Caco-2 (cell line): ENCODE results near the gene AKAP9. TPM values are rescaled to one million over a fixed set of nuclear protein-coding genes. Genes with fewer than 3 reads are reported as not detected.
"Not testable (repeated sequence)": the region's sequence is repeated elsewhere in the genome, so short reads cannot be mapped to it uniquely, and the experiment has no call there.

Experiments
- BruUV-seq: library from RNA; stranded (reverse); fragments of 400-500 nt; replicated peaks from 2 replicates; lab custom pipeline; 2021; lab: Mats Ljungman, UMichigan
- CTCF ChIA-PET: fragments of 300-600 bp; sonication (Branson Sonifier 250); formaldehyde crosslinking; loops from one replicate; lab custom pipeline; 2022; ENCODE audit warnings: antibody characterized with exemption; lab: Charles Lee
- POLR2A ChIA-PET: fragments of 300-600 bp; sonication (Branson Sonifier 250); formaldehyde crosslinking; loops from one replicate; lab custom pipeline; 2022; ENCODE audit warnings: antibody characterized with exemption; lab: Charles Lee
- DNase-seq, 2 experiments: peaks; one replicate each; pipeline versions ENCODE4 v3.0.0 to v3.0.0-alpha.2; 2020 to 2022
- H3K27me3 ChIP-seq: replicated peaks from 2 replicates; pipeline ENCODE4 v1.6.0; 2011; ENCODE audit warnings: low read length; ENCODE audit not compliant: control insufficient read depth, insufficient read depth
- H3K36me3 ChIP-seq: 2 replicates; pipeline ENCODE4 v1.5.1; 2011; ENCODE audit warnings: low read length; ENCODE audit not compliant: control insufficient read depth, insufficient read depth
- H3K4me1 ChIP-seq: fragments of 250-450 bp; sonication (Bioruptor Pico); 2 replicates; pipeline ENCODE4 v1.5.1; 2020; ENCODE audit warnings: mild to moderate bottlenecking
- H3K4me3 ChIP-seq: 2 replicates; pipeline ENCODE4 v1.5.1; 2011; ENCODE audit warnings: low read depth, mild to moderate bottlenecking, control low read depth, low read length
- H3K9me3 ChIP-seq: fragments of 250-450 bp; sonication (Bioruptor Pico); 2 replicates; pipeline ENCODE4 v1.5.1; 2020; ENCODE audit warnings: mild to moderate bottlenecking, moderate library complexity
- H3K27ac Mint-ChIP-seq: one replicate; pipeline ENCODE4 v1.8.0; 2022; ENCODE audit warnings: mixed read lengths; ENCODE audit not compliant: unreplicated experiment
- H3K27me3 Mint-ChIP-seq: one replicate; pipeline ENCODE4 v1.8.0; 2022; ENCODE audit warnings: mixed read lengths; ENCODE audit not compliant: insufficient read depth, unreplicated experiment
- H3K36me3 Mint-ChIP-seq: one replicate; pipeline ENCODE4 v1.8.0; 2022; ENCODE audit warnings: mild to moderate bottlenecking, mixed read lengths; ENCODE audit not compliant: insufficient read depth, unreplicated experiment
- H3K4me1 Mint-ChIP-seq: one replicate; pipeline ENCODE4 v1.8.0; 2022; ENCODE audit warnings: low read depth, mixed read lengths; ENCODE audit not compliant: unreplicated experiment
- H3K4me3 Mint-ChIP-seq: one replicate; pipeline ENCODE4 v1.8.0; 2022; ENCODE audit warnings: mild to moderate bottlenecking, moderate library complexity, mixed read lengths; ENCODE audit not compliant: unreplicated experiment
- H3K9me3 Mint-ChIP-seq: one replicate; pipeline ENCODE4 v1.8.0; 2022; ENCODE audit warnings: mixed read lengths; ENCODE audit not compliant: unreplicated experiment
- CTCF ChIP-seq, 2 experiments: fragments of 200-600 bp in 1 of 2; IDR thresholded peaks; 1 replicate in 1 of 2; 2 replicates in 1 of 2; pipeline versions ENCODE4 v1.5.1 to v1.8.0; 2011 to 2022; ENCODE audit warnings: antibody characterized with exemption in 1 of 2, control low read depth in 1 of 2, inconsistent platforms in 1 of 2, low read depth in 1 of 2, low read length in 1 of 2, mild to moderate bottlenecking in 1 of 2, moderate library complexity in 1 of 2; ENCODE audit not compliant: insufficient read depth in 1 of 2, severe bottlenecking in 1 of 2, unreplicated experiment in 1 of 2
- intact Hi-C: fragments of 100-400 bp; cut with micrococcal nuclease; formaldehyde crosslinking; loops from one replicate; pipeline ENCODE4 v1.10.0; 2022; ENCODE audit not compliant: unreplicated experiment
- total RNA-seq: library from RNA; stranded (reverse); gene quantifications from 2 replicates; pipeline ENCODE4 v1.2.3, GENCODE V29; 2022

Gene AKAP9
- total RNA-seq, 1 experiment from 2014 or later, result 79.4 TPM

GRCh38 chr7:91961816-91962215 is 21.2 kb downstream of the AKAP9 start:
- Histone ChIP-seq H3K27me3 (no peaks in the 10 kb centered on the region), H3K9me3 (no peaks in the 10 kb centered on the region), H3K4me3 (no peak overlapping the region), H3K4me1 (no peaks in the 10 kb centered on the region; the same call in 1 of the 2 replicates), H3K36me3 (no peaks in the 10 kb centered on the region)
- no peak overlapping the region for H3K4me3 Mint-ChIP-seq
- intact Hi-C loops, result no loop called here
- no peaks in the 10 kb centered on the region for H3K27me3 Mint-ChIP-seq
- DNase-seq, result no peak
- H3K36me3 Mint-ChIP-seq, result no peaks in the 10 kb centered on the region
- no TSS peak for BruUV-seq
- H3K27ac Mint-ChIP-seq, result no peak overlapping the region
- H3K9me3 Mint-ChIP-seq, result peaks cover 10% of the 10 kb centered on the region
- ChIA-PET POLR2A (no interaction called here), CTCF (interaction anchor here (0.6 kb wide), 1 partner anchor 26 kb away, joined by 3 read pairs; no protein-coding TSS in a partner anchor)
- TF ChIP-seq CTCF (IDR thresholded peaks at IDR 0.05; ENCODE audit: insufficient read depth in 1 of 2, low read depth in 1 of 2, low read length in 1 of 2, severe bottlenecking in 1 of 2, unreplicated experiment in 1 of 2), result no peak
- no peaks in the 10 kb centered on the region for H3K4me1 Mint-ChIP-seq

GRCh38 chr7:91962419-91962818 is 21.8 kb downstream of the AKAP9 start:
- ChIA-PET CTCF (no interaction called here), POLR2A (no interaction called here)
- intact Hi-C loops, result no loop called here
- H3K27ac Mint-ChIP-seq, result no peak overlapping the region
- H3K9me3 Mint-ChIP-seq, result peaks cover 10% of the 10 kb centered on the region
- TF ChIP-seq CTCF (IDR thresholded peaks at IDR 0.05; ENCODE audit: insufficient read depth in 1 of 2, low read depth in 1 of 2, low read length in 1 of 2, severe bottlenecking in 1 of 2, unreplicated experiment in 1 of 2), result no peak
- no peaks in the 10 kb centered on the region for H3K36me3 Mint-ChIP-seq
- Histone ChIP-seq H3K27me3 (no peaks in the 10 kb centered on the region), H3K9me3 (no peaks in the 10 kb centered on the region), H3K36me3 (no peaks in the 10 kb centered on the region), H3K4me3 (no peak overlapping the region), H3K4me1 (no peaks in the 10 kb centered on the region)
- H3K4me3 Mint-ChIP-seq, result no peak overlapping the region
- no peak for DNase-seq
- BruUV-seq, result no TSS peak
- H3K27me3 Mint-ChIP-seq, result no peaks in the 10 kb centered on the region
- H3K4me1 Mint-ChIP-seq, result no peaks in the 10 kb centered on the region

GRCh38 chr7:91967513-91967912 is 26.9 kb downstream of the AKAP9 start:
- CTCF ChIA-PET, H3K36me3 ChIP-seq, H3K36me3 Mint-ChIP-seq, POLR2A ChIA-PET, H3K27me3 Mint-ChIP-seq, H3K9me3 ChIP-seq, intact Hi-C loops, BruUV-seq, H3K27me3 ChIP-seq, H3K9me3 Mint-ChIP-seq, H3K4me1 ChIP-seq, DNase-seq, H3K27ac Mint-ChIP-seq, H3K4me3 Mint-ChIP-seq, H3K4me3 ChIP-seq: not testable (repeated sequence)
- peaks cover 17% of the 10 kb centered on the region for H3K4me1 Mint-ChIP-seq

- TF ChIP-seq CTCF (IDR thresholded peaks at IDR 0.05; ENCODE audit: insufficient read depth in 1 of 2, low read depth in 1 of 2, low read length in 1 of 2, severe bottlenecking in 1 of 2, unreplicated experiment in 1 of 2), result no peak
- Mint-ChIP-seq H3K9me3 (no peaks in the 10 kb centered on the region), H3K27me3 (no peaks in the 10 kb centered on the region), H3K4me3 (no peak overlapping the region), H3K4me1 (peaks cover 17% of the 10 kb centered on the region), H3K27ac (no peak overlapping the region), H3K36me3 (peaks cover 15% of the 10 kb centered on the region)
- ChIA-PET POLR2A (no interaction called here), CTCF (interaction anchor here (0.6 kb wide), 1 partner anchor 14 kb away, joined by 4 read pairs; no protein-coding TSS in a partner anchor)
- intact Hi-C loops, result no loop called here
- no TSS peak for BruUV-seq
- Histone ChIP-seq H3K9me3 (no peaks in the 10 kb centered on the region), H3K4me3 (no peak overlapping the region), H3K27me3 (no peaks in the 10 kb centered on the region), H3K36me3 (no peaks in the 10 kb centered on the region), H3K4me1 (0 out of 2 replicates have a peak, but pooled peaks cover 7% of the 10 kb centered on the region)
- DNase-seq, result no peak
Observed at GRCh38 chr7:91973639-91974038, 33.0 kb downstream of the AKAP9 start.
